T-helper 2 cell (primary cell): Measurements from ENCODE around the gene RLN2.
"Not testable (repeated sequence)": the region's sequence is repeated elsewhere in the genome, so short reads cannot be mapped to it uniquely, and the experiment has no call there.

Experiments
- DNase-seq, 5 experiments: peaks; one replicate each; pipeline versions ENCODE4 v3.0.0 to v3.0.0-alpha.2; 2012 to 2022
- total RNA-seq, 2 donors: gene quantifications; one replicate each; lab custom pipeline; 2026; lab: John Stamatoyannopoulos, UW

RLN2 gene, protein sequence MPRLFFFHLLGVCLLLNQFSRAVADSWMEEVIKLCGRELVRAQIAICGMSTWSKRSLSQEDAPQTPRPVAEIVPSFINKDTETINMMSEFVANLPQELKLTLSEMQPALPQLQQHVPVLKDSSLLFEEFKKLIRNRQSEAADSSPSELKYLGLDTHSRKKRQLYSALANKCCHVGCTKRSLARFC
- total RNA-seq: 0.62 to 0.67 reads per million in 2 donors

DNA sequence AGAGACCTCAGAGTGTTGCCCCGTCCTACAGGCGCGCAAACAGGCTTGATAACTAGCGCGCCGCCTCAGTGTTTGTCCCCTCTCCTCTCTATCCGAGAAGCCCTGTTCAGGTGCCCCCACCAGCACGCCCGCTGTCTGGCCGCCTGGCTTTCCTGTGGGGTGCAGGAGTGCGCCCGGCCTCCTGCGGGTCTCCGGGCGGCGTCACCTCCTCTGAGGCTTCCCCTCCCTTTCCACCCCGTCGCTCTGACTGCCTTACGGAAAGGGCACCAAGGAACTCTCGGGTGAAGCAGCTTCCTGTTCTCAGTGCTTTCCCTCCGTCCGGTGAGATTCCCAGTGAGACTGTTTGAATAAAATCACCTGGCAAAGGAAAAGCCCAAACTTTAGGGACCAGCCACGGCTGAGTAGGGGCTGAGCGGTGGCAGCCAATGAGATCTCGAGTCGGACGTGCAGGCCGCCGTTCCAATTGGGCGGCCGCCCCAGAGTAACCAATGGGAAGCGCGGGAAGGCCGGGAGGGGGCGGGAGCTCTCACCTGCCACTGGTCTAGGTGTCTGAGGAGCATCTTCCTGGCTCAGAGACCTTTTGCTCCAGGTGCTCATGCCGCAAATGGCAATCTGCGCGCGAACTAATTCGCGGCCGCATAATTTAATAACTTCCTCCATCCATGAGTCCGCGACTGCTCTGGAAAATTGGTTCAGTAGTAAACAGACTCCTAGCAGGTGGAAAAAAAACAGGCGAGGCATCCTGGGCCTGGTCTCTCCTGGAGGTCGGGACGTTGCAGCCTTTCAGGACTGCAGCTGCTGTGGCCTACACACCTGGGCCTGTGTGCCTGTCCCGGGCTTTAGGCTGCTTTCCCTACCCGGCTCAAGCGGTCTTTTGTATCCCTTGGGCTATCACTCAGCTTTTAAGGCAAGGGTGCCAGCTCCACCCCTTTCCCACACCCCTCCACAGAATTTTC is at the start of gene RLN2:
Gene RLN2 (minus strand): TSS at position 877 of the 956 bp plus-strand sequence. CDS start 136 bp downstream, at position 741.
- DNase-seq: peak in 2 of 5 experiments; percentile 14 to 15

DNA sequence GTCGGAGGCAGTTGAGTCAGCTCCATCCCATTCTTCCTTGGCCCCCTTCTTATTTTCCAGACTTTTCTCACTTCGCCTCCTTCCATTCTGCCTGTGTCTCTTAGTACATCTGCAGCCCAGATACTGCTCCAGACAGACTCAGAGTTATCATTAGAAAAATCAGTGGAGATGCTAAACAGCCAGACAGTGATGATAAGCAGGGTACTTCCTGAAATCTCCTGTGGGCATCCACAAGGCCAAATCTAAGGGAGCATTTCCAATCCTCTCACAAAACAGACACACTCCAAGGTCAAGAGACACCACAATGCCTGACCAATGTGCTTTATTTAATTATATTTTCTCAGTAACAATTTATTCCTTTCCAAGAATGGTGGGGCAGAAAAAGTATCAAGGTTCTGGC is 49.7 kb upstream of the RLN2 start:
- no peak for DNase-seq

DNA sequence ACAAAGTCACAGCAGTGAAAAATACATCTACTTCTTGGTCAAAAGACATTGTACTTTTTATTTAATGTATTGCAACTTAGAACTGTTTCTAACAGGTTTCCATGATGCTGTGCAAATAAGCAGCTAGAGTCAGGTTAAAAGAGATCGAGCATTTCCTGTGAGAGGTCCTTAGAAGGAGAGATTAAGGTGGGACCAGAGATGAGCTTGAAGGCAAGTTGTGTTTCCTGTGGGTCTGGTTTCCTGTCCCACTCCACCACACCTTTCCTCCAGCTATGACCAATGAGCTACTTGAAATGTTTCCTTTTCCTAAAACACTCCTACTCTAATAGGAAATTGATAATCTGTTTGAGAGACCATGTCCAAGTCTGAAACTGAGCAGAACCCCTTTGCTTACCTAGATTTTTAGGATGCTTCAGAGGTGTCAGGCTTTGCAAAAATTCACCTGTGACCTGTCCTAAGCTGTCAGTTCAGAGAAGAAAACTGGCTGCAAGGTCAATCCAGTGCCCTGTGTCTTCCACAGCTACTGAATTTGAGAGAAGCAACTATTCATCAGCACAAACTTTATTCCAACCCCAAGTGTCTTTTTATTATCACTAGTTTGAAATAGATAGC is 48.2 kb upstream of the RLN2 start:
- peak in 2 of 5 experiments; percentile 21 to 75 for DNase-seq

DNA sequence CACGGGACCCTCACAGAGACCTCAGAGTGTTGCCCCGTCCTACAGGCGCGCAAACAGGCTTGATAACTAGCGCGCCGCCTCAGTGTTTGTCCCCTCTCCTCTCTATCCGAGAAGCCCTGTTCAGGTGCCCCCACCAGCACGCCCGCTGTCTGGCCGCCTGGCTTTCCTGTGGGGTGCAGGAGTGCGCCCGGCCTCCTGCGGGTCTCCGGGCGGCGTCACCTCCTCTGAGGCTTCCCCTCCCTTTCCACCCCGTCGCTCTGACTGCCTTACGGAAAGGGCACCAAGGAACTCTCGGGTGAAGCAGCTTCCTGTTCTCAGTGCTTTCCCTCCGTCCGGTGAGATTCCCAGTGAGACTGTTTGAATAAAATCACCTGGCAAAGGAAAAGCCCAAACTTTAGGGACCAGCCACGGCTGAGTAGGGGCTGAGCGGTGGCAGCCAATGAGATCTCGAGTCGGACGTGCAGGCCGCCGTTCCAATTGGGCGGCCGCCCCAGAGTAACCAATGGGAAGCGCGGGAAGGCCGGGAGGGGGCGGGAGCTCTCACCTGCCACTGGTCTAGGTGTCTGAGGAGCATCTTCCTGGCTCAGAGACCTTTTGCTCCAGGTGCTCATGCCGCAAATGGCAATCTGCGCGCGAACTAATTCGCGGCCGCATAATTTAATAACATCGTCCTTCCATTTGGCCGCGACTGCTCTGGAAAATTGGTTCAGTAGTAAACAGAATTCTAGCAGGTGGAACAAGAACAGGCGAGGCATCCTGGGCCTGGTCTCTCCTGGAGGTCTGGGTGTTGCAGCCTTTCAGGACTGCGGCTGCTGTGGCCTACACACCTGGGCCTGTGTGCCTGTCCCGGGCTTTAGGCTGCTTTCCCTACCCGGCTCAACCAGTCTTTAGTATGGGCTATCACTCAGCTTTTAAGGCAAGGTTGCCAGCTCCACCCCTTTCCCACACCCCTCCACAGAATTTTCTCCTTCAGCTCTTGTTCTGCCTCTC is 34.8 kb upstream of the RLN2 start, which contains the start of gene RLN1:
Gene RLN1 (minus strand): TSS at position 885 of the 990 bp plus-strand sequence. CDS start 130 bp downstream, at position 755.
- DNase-seq: peak in 3 of 5 experiments; percentile 3 to 28 (median 23)

DNA sequence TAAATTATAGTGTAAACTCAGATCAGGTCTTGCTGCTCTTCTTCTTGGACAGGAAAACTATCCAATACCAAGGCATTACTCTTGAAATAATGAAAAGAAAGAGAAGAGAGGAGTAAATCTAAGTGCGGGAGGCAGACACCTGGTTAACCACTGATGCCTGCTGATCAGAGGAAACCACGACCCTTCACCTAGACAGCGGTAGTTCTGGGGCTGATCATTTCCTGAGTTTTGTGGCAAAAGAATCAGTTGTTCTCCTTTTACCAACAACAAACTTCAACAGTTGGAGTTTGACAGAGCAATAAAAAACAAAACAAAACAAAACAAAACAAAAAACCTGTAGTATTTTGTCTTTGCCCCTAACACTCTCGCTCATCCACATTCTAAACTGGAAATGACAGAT is 32.2 kb upstream of the RLN2 start:
- peak in 3 of 5 experiments; percentile 9 to 81 (median 58) for DNase-seq

DNA sequence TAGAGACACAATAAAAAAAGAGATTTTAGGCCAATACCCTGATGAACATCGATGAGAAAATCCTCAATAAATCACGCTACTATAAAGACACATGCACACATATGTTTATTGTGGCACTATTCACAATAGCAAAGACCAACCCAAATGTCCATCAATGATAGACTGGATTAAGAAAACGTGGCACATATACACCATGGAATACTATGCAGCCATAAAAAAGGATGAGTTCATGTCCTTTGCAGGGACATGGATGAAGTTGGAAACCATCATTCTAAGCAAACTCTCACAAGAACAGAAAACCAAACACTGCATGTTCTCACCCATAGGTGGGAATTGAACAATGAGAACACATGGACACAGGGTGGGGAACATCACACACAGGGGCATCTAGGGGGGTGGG is 26.8 kb upstream of the RLN2 start:
- not testable (repeated sequence) for DNase-seq

DNA sequence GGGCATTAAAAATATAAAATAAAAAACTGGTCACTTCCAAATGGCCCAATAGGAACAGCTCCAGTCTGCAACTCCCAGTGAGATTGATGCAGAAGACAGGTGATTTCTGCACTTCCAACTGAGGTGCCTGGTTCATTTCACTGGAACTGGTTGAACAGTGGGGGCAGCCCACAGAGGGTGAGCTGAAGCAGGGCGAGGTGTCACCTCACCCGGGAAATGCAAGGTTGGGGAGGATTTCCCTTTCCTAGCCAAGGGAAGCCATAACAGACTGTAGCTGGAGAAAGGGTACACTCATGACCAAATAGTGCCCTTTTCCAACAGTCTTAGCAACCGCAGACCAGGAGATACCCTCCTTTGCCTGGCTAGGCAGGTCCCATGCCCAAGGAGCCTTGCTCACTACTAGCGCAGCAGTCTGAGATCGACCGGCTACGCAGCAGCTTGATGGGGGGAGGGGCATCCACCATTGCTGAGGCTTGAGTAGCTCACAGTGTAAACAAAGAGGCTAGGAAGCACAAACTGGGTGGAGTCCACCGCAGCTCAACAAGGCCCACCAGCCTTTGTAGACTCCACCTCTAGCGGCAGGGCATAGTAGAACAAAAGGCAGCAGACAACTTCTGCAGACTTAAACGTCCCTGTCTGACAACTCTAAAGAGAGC is 22.5 kb upstream of the RLN2 start:
- peak in 3 of 5 experiments; percentile 21 to 78 (median 61) for DNase-seq

DNA sequence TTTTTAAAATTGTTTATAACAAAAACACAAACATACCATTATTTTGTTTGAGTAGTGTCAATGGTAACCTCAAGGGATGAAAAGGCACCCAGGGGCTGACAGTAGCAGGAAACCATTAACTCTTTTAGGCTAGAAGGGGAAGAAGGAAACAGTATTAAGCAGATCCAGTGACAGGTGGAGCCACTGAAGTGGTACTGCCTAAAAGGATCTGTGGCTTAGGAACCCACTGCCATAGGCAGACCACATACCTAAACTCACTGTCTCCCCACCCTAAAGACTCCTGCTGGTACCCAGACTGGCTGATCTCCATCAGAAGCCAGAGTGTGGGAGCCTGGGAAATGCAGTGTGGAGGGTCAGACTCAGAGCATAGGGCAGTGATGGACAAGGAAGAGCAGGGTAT is 21.7 kb upstream of the RLN2 start:
- DNase-seq: no peak

DNA sequence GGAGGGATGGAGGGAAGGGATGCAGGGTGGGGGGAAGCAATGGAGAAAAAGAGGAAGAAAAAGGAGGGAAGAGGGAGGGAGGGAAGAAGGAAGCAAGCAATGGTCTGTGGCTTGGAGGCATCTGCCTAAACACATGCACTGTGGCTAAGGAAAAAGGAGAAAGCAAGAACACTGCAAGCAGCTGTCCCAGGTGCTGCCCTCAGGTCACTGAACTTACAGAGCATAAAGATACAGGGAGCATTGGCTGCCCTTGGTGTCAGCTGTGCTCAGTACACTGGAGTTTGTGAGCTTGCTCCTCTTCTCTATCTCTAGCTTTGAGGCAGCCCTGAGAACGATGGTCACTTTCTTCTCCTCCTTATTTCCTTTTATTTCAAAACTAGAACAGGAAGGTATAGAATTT is 17.1 kb upstream of the RLN2 start:
- DNase-seq: not testable (repeated sequence)

DNA sequence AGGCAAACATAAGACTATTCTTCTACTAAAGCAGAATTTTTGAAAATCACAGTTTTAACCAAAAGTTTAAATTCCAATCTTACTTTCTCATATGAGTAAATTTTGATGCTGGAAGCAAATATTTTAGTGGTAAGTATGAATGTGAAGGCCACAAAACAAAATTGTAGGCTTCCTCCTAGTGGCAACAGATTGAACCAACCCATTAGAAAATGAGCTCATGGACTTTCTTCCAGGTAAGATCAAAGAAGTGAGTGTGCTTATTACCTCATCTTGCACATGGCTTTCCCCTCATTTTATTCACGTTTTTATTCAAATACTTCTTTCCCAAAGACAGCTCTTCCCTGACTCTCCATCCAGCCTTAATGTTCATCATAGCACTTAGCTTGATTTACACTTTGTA is 16.5 kb upstream of the RLN2 start:
- DNase-seq: peak in 1 of 5 experiments; percentile 11

DNA sequence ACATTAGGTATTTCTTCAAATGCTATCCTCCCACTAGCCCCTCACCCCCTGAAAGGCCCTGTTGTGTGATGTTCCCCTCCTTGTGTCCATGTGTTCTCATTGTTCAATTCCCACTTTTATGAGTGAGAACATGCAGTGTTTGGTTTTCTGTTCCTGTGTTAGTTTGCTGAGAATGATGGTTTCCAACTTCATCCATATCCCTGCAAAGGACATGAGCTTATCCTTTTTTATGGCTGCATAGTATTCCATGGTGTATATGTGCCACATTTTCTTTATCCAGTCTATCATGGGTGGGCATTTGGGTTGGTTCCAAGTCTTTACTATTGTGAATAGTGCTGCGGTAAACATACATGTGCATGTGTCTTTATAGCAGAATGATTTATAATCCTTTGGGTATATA is 11.9 kb upstream of the RLN2 start:
- DNase-seq: not testable (repeated sequence)

DNA sequence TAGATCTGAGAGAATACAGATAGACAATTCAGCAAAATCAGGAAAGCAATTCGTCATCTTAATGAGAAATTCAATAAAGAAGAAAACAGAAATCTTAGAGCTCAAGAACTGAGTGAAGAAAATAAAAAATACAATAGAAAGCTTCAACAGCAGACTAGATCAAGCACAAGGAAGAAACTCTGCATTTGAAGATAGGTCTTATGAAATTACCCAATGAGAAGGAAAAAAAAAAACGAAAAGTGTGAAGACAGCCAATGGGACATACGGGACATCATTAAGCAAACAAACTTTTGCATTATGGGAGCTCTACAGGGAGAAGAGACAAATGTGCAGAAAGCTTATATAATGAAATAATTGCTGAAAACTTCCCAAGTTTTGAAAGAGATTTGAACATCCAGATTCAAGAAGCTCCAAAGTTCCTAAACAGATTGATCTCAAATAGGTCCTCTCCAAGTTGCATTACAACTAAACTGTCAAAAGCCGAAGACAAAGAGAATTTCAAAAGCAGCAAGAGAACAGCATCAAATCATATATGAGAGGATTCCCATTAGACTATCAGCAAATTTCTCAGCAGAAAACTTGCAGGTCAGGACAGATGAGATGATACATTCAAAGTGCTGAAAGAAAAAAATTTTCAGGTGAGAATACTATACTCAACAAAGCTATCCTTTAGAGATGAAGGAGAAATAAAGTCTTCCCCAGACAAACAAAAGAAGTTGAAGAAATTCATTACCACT is 10.8 kb upstream of the RLN2 start:
- no peak for DNase-seq

DNA sequence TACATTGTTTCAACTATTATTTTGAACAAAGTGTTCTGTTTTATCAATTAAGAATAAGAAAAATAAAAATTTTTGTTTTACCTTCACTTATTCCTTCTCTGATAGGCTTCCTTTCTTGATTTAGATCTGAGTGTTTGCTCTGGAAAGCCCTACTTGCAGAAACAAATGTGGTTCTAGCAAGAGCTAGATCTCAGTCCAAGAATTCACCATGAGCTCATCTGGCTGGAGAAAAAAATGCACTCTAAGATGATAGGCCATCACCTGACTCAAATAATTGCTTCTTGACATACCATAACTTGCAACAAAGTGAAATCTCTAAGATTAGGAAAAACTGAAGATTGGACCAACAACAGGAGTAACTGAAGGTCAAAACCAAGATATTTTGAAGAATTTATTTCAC is 6.3 kb upstream of the RLN2 start:
- no peak for DNase-seq

DNA sequence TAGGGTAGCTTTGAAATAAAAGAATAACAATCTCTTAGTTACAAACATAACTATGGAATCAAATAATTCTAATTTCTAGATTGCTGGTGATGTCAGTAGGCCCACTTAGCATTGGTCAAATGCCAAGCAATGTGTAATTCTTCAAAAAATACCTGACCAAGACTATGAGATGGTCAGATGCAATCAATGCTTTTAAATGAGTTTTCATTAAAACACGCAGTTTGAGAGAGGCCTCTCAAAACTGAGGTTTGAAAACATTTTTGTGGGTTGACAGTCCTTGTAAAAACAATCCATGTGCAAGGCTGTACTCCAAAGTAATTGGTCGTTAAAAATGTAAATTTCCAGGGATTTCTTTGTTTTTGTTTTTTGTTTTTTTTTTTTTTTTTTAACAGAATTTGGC is 1.2 kb upstream of the RLN2 start:
- no peak for DNase-seq

DNA sequence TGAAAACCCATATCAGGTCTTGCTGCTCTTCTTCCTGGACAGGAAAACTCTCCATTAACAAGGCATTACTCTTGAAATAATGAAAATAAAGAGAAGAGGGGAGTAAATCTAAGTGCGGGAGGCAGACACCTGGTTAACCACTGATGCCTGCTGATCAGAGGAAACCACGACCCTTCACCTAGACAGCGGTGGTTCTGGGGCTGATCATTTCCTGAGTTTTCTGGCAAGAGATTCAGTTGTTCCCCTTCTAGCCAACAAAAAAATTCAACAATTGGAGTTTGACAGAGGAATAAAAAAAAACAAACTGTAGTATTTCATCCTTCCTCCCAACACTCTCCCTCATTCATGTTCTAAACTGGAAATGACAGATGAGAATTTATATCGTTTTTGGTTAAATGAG is 3.0 kb downstream of the RLN2 start:
- DNase-seq: peak in 2 of 5 experiments; percentile 27 to 30

DNA sequence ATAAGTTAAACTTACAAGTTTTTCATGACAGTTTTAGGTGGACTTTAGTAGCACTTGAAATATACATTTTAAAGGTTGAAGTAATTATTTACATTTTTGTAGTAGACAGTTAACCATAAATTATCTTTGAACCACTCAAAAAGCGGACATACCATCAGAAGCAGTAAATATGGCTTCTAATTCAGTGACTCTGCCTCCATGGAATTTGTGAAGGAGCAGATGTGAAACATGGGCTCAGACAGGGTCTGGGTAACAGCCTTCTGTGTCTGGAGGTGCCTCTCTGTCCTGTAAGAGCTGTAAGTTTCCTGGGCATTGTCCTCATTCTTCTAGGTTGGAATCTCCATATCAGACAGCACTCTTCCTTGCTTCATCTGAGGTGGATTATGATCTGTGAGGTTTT is 12.4 kb downstream of the RLN2 start:
- no peak for DNase-seq

DNA sequence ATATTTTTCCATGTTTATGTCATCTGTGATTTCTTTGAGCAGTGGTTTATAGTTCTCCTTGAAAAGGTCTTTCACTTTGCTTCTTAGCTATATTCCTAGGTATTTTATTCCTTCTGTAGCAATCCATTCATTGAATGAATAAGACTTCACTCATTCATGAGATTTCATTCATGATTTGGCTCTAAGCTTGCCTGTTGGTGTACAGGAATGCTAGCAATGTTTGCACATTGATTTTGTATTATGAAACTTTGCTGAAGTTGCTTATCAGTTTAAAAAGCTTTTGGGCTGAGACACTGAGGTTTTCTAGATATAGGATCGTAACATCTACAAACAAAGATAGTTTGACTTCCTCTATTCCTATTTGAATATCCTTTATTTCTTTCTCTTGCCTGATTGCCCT is 15.9 kb downstream of the RLN2 start:
- DNase-seq: no peak

DNA sequence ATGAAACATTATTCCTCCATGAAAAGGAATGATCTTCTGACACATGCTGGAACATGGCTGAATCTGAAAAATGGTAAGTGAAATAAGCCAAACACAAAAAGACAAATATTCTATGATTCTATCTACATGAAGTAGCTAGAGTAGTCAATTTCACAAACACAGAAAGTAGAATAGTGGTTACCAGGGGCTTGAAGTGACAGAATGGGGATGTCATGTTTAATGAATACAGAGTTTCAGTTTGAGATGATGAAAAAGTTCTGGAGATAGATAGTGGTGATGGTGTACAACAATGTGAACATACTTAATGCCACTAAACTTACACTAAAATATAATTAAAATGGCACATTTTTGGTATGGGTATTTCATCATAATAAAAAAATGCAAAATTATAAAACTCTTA is 18.3 kb downstream of the RLN2 start:
- DNase-seq: no peak

DNA sequence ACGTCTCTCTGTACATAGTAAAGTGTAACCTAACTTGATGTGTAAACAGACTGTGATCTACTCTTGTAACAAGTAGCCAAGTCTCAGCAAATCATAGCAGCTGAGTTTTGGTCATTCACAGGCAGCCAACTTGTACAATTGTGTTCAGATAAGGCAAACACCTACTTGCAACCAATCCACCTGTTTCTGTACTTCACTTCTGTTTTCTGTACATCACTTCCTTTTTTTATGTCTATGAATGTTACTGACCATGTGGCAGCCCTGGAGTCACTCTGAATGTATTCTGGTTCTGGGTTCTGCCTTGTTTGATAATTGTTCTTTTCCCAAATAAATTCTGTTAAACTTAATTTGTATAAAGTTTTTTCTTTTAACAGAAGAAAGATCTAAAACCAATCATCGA is 26.0 kb downstream of the RLN2 start:
- DNase-seq: no peak

DNA sequence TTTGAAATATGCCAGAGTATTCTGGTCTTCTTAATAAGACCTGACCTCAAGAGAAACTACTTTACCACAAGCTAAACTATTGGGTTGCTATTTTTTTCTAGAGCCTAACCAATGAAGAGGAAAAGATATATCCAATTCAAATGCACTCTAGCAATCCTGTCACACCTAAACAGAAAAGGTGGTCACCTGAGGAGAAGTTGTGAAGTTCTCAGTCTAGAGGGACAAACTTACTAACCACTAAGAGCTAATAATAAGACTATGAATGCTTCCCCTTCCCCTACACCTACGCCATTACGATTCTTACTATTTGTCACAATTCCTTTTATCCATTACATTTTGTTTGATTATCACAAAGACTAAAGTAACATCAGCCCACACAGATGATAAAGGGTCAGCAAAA is 29.7 kb downstream of the RLN2 start:
- DNase-seq: no peak

DNA sequence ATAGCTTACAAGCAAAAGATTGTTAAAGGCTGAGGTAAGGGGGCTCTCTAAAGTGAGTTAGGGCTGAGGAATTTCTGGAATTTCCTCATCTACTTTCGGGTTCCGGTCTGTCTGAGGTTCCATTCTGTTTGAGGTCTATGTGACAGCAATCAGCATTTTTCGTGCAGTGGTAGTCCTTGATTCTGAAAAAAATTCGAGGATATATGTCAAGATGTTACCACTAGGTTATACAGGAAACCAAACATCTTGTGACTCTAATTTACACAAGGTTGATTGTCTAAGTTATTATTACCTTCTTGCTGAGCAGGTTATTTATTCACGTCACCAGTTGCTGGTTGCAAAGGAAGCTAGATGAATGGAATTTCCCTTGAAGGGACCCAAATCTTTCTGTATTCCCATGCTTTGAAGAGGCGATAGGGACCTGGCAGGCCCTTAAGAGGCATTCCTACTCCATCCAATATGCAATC is 35.2 kb downstream of the RLN2 start:
- no peak for DNase-seq
